Measurements from ENCODE around the gene COX17. TPM values are rescaled to one million over a fixed set of nuclear protein-coding genes. Genes with fewer than 3 reads are reported as not detected.

COX17 gene
- total and polyA plus RNA-seq, 2 of the 13 experiments (the other 11 are each of a cell fraction or from before 2014, with no cell fraction given) = 41.4 to 51.0 TPM

GRCh38 chr3:119647843-119648575 lies 29.2 kb downstream of the COX17 start (continued):
- TF ChIP-seq ZSCAN20 (CRISPR knock-in tag; IDR thresholded peaks at IDR 0.05; ENCODE audit: borderline replicate concordance) (no peak), ZFP90 (CRISPR knock-in tag; IDR thresholded peaks at IDR 0.05; ENCODE audit: borderline replicate concordance) (no peak), GATAD1 (CRISPR knock-in tag; IDR thresholded peaks at IDR 0.05) (no peak), MTA1 (CRISPR knock-in tag; IDR thresholded peaks at IDR 0.05; ENCODE audit: borderline replicate concordance) (no peak), REPIN1 (CRISPR knock-in tag; IDR thresholded peaks at IDR 0.05; ENCODE audit: borderline replicate concordance, low read depth) (no peak)
- TF ChIP-seq, protein P1, sequence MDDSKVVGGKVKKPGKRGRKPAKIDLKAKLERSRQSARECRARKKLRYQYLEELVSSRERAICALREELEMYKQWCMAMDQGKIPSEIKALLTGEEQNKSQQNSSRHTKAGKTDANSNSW (CRISPR knock-in tag; IDR thresholded peaks at IDR 0.05; ENCODE audit: borderline replicate concordance) = no peak

GRCh38 chr3:119647171-119647570 lies 30.0 kb downstream of the COX17 start:
- Histone ChIP-seq H3K36me3 (replicated peaks in 1 of 2; ENCODE audit: control insufficient read depth in 1 of 2, insufficient read depth in 2 of 2, low read length in 2 of 2) (no peaks in the 10 kb centered on the region), H3K79me2 (ENCODE audit: insufficient read depth, low read length) (no peaks in the 10 kb centered on the region), H4K20me1 (ENCODE audit: insufficient read depth, low read length) (no peaks in the 10 kb centered on the region), H3K4me3 (replicated peaks in 1 of 3; ENCODE audit: insufficient read depth in 1 of 3, low read depth in 2 of 3, low read length in 3 of 3) (no peak overlapping the region), H2AFZ (ENCODE audit: low read length) (no peak overlapping the region), H3K9me3 (ENCODE audit: low read length) (no peaks in the 10 kb centered on the region), H3K27me3 (ENCODE audit: control insufficient read depth in 1 of 2, insufficient read depth in 2 of 2, low read length in 2 of 2) (no peaks in the 10 kb centered on the region), H3K9ac (ENCODE audit: insufficient read depth, low read depth, low read length) (no peak overlapping the region), H3K4me1 (ENCODE audit: insufficient read depth, low read length) (peaks cover 19% of the 10 kb centered on the region), H3K4me2 (ENCODE audit: low read depth, low read length) (no peak overlapping the region), H3K27ac (ENCODE audit: extremely low read length, insufficient read depth, low read length) (no peak overlapping the region)
- 92% methylated on average over 1 of the region's 2 CpGs for WGBS (ENCODE audit: low lambda C conversion rate)
- intact Hi-C loops (cut with micrococcal nuclease; ENCODE audit: unreplicated experiment) = no loop called here
- FAIRE-seq (no peak), DNase-seq (ENCODE audit: low spot score) (no peak), ATAC-seq (no peak)
- BruUV-seq (replicated peaks) = no TSS peak
- in situ Hi-C loops (cut with HindIII; ENCODE audit: extremely low pct_ligation_motif_present, low pct_unique_long_range_greater_than_20kb) = no loop called here
- ChIA-PET CTCF (ENCODE audit: low intra/inter-chr PET ratio, low total read pairs) (no interaction called here), POLR2A (no interaction called here)
- TF ChIP-seq ATAD3A (CRISPR knock-in tag; IDR thresholded peaks at IDR 0.05) (no peak), NFKBIZ (CRISPR knock-in tag; IDR thresholded peaks at IDR 0.05) (no peak), AGO2 (optimal IDR thresholded peaks at IDR 0.05; ENCODE audit: low read depth, low read length) (no peak), RBFOX2 (IDR thresholded peaks at IDR 0.05; ENCODE audit: low read depth, low read length) (no peak), ASH2L (IDR thresholded peaks at IDR 0.05; ENCODE audit: insufficient read length, low read depth, low read length) (no peak), HNRNPUL1 (IDR thresholded peaks at IDR 0.05; ENCODE audit: low read depth, low read length) (no peak), ZNF781 (CRISPR knock-in tag; IDR thresholded peaks at IDR 0.05; ENCODE audit: borderline replicate concordance, not compliant biosample characterization) (no peak), SRF (IDR thresholded peaks at IDR 0.05; ENCODE audit: low read depth, low read length) (no peak), ZFP62 (CRISPR knock-in tag; IDR thresholded peaks at IDR 0.05) (no peak), HNF1B (CRISPR knock-in tag; IDR thresholded peaks at IDR 0.05) (no peak), ZNF275 (CRISPR knock-in tag; IDR thresholded peaks at IDR 0.05; ENCODE audit: borderline replicate concordance) (no peak), TERF1 (CRISPR knock-in tag; IDR thresholded peaks at IDR 0.05) (no peak), ZNF773 (CRISPR knock-in tag; IDR thresholded peaks at IDR 0.05; ENCODE audit: borderline replicate concordance) (no peak), TCF7 (IDR thresholded peaks at IDR 0.05; ENCODE audit: low read depth) (no peak)
